Measurements from ENCODE around the gene TMED3. TPM values are rescaled to one million over a fixed set of nuclear protein-coding genes. Genes with fewer than 3 reads are reported as not detected.
"Not testable (repeated sequence)": the region's sequence is repeated elsewhere in the genome, so short reads cannot be mapped to it uniquely, and the experiment has no call there.

TMED3 gene
- total and polyA plus RNA-seq, 12 donors, result 13.0 to 38.5 (median 17.4) TPM

DNA sequence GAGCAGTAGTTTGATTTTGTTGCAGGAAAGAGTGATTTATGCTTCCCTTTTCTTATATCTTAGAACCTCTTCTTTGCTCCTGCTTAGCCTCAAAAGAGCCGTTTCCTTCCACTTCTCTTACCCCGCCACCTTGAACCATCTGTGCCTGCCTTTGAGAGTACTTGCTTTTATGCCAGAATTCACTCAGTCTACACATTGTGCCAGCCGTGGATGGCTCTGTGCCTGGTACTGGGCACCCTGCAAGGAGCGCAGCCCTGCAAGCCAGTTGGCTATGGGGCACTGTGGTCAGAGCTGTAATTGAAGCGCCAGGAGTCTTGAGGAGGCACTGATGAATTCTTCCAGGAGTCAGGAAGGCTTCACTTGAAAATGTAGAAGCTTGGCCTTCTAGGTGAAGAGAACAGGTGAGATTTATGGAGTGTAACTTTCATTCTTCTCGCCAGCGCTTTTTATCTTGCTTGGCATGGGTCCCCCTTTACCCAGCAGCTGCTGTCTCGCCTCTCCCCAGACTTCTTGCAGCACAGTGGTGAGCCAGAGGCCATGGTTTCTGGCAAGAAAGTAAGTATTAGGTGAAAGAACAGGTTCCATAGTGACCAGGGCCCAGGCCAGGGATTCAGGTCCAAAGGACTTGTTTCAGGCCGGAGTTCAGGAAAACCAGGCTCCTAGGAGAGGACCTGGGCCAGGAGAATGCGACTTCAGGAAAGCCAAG, 4.9 kb downstream of the TMED3 start:
- Histone ChIP-seq H3K27me3 (peaks cover 0 to 3% (median 0%) of the 10 kb centered on the region in 7 donors), H3K4me1 (peaks cover 0 to 19% (median 12%) of the 10 kb centered on the region in 9 donors), H3K4me3 (no peak overlapping the region), H3K9me3 (no peaks in the 10 kb centered on the region), H3K27ac (no peak overlapping the region), H3K36me3 (peaks cover 0 to 73% (median 15%) of the 10 kb centered on the region in 9 donors)
- ATAC-seq (peak in 6 of 8 donors; percentile 54 to 85 (median 62)), DNase-seq (peak in 1 of 2 donors; percentile 54)
- intact Hi-C loops (cut with DNase I), result no loop called here
- WGBS, 2 donors, result 74 to 87% methylated on average over 10 of the region's 10 CpGs
- TF ChIP-seq CTCF (IDR thresholded peaks at IDR 0.05), result no peak

DNA sequence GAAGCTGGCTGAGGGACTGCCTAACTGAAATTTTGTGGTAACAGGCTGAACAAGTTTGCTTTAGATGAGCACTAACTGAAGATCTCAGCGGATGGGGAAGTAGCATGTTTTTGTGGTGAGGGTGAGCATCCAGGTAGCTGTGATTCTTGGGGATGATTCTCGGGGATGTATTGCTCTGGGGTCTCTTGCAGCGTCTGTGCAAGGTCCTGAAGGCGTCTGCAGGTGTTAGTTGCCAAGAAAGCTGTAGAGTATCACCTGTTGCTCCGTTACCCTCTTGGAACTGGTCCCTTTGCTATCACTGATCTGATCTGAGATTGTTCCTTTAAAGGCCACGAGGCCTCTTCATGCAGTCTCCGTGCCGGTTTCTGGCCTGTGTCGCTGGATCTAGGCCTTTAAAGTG, 6.0 kb downstream of the TMED3 start:
- Histone ChIP-seq H3K4me3 (no peak overlapping the region), H3K27me3 (no peaks in the 10 kb centered on the region), H3K36me3 (peaks cover 0 to 84% (median 21%) of the 10 kb centered on the region in 9 donors), H3K4me1 (peaks cover 0 to 11% (median 4%) of the 10 kb centered on the region in 9 donors), H3K27ac (no peak overlapping the region), H3K9me3 (no peaks in the 10 kb centered on the region)
- DNase-seq (no peak), ATAC-seq (no peak)
- no peak for TF ChIP-seq CTCF (IDR thresholded peaks at IDR 0.05)
- 91% methylated on average over 9 of the region's 9 CpGs for whole genome bisulfite sequencing, 2 donors
- intact Hi-C loops (cut with DNase I), result no loop called here

GRCh38 chr15:79319973-79320372, 9.1 kb downstream of the TMED3 start:
- DNase-seq; ATAC-seq; H3K4me3 ChIP-seq; H3K27me3 ChIP-seq; H3K4me1 ChIP-seq; H3K27ac ChIP-seq; H3K9me3 ChIP-seq; intact Hi-C loops (cut with DNase I): not testable (repeated sequence)
- 95 to 98% methylated on average over 9 of the region's 9 CpGs for WGBS, 2 donors
- peaks cover 0 to 93% (median 11%) of the 10 kb centered on the region in 9 donors for H3K36me3 ChIP-seq

DNA sequence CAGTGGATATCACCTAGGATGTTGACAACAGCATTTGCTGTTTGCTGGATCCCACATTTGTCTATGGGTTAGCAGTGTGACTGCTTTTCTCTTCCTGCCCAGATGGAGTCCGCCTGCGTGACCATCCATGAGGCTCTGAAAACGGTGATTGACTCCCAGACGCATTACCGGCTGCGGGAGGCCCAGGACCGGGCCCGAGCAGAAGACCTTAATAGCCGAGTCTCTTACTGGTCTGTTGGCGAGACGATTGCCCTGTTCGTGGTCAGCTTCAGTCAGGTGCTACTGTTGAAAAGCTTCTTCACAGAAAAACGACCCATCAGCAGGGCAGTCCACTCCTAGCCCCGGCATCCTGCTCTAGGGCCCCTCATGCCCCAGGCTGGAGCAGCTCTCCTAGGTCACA, 11.0 kb downstream of the TMED3 start:
- intact Hi-C loops (cut with DNase I), result no loop called here
- DNase-seq, result no peak
- no peak for TF ChIP-seq CTCF (IDR thresholded peaks at IDR 0.05)
- ATAC-seq, result no peak
- WGBS, 2 donors, result 89 to 92% methylated on average over 14 of the region's 14 CpGs
- no peaks in the 10 kb centered on the region for H3K9me3 ChIP-seq
- H3K4me3 ChIP-seq, result no peak overlapping the region
- no peaks in the 10 kb centered on the region for H3K4me1 ChIP-seq
- H3K36me3 ChIP-seq, result peaks cover 0 to 86% (median 11%) of the 10 kb centered on the region in 9 donors
- H3K27ac ChIP-seq, result no peak overlapping the region
- H3K27me3 ChIP-seq, result no peaks in the 10 kb centered on the region

DNA sequence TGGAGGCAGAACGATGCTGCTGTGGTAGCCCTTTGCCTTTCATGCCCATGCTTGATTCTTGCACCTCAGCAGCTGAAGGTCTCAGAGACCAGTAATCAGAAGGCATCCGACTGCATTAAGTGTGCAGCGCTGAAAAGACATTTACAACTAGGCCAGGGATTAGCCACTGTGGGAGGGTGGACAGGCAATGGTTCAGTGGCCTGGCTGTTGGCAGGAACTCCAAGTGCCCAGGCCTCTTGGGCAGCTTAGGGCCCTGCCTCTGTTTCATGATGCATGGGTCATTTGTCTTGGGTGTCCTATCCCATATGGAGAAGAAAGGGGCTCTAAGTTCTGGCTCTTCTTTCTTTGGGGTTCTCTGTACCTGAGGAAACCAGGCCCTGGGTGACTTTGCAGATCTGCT, 11.4 kb downstream of the TMED3 start:
- no peaks in the 10 kb centered on the region for H3K4me1 ChIP-seq
- intact Hi-C loops (cut with DNase I), result no loop called here
- H3K9me3 ChIP-seq, result no peaks in the 10 kb centered on the region
- ATAC-seq (no peak), DNase-seq (no peak)
- peaks cover 0 to 82% (median 11%) of the 10 kb centered on the region in 9 donors for H3K36me3 ChIP-seq
- no peak for TF ChIP-seq CTCF (IDR thresholded peaks at IDR 0.05)
- H3K4me3 ChIP-seq, result no peak overlapping the region
- H3K27ac ChIP-seq, result no peak overlapping the region
- H3K27me3 ChIP-seq, result no peaks in the 10 kb centered on the region
- 95 to 97% methylated on average over 3 of the region's 3 CpGs for WGBS, 2 donors
